Type B pancreatic cell (in vitro differentiated cells): ENCODE measurements around the gene RRP15. TPM values are rescaled to one million over a fixed set of nuclear protein-coding genes. Genes with fewer than 3 reads are reported as not detected.

ENCODE experiments used
- DNase-seq: peaks from one replicate; pipeline ENCODE4 v3.0.0; 2021; ENCODE audit warnings: mixed read lengths; ENCODE audit not compliant: unreplicated experiment; ENCODE audit errors: extremely low spot score
- H3K27ac Mint-ChIP-seq: 2 replicates; pipeline ENCODE4 v1.8.0; 2021; ENCODE audit warnings: mild to moderate bottlenecking, mixed read lengths
- H3K27me3 Mint-ChIP-seq: 2 replicates; pipeline ENCODE4 v1.8.0; 2021; ENCODE audit warnings: mixed read lengths
- H3K36me3 Mint-ChIP-seq: 2 replicates; pipeline ENCODE4 v1.8.0; 2021; ENCODE audit warnings: mixed read lengths
- H3K4me1 Mint-ChIP-seq: one replicate; pipeline ENCODE4 v1.8.0; 2021; ENCODE audit warnings: mixed read lengths; ENCODE audit not compliant: unreplicated experiment
- H3K4me3 Mint-ChIP-seq: 2 replicates; pipeline ENCODE4 v1.8.0; 2021; ENCODE audit warnings: mild to moderate bottlenecking, mixed read lengths
- H3K9me3 Mint-ChIP-seq: 2 replicates; pipeline ENCODE4 v1.8.0; 2021; ENCODE audit warnings: mixed read lengths
- total RNA-seq: library from RNA; stranded (reverse); gene quantifications from 2 replicates; pipeline ENCODE4 v1.2.1, GENCODE V29; 2021; ENCODE audit warnings: low replicate concordance
- TF ChIP-seq, protein P1 (sequence below): fragments of 200-600 bp; sonication (generic); conservative IDR thresholded peaks from 2 replicates; pipeline ENCODE4 v1.5.0; 2021; ENCODE audit warnings: antibody characterized with exemption, mild to moderate bottlenecking

The RRP15 gene
- total RNA-seq, 1 donor from 2014 or later, result 22.9 TPM

- Mint-ChIP-seq H3K4me1 (peaks cover 8% of the 10 kb centered on the region), H3K27me3 (peaks cover 24% of the 10 kb centered on the region), H3K27ac (no peak overlapping the region), H3K36me3 (no peaks in the 10 kb centered on the region), H3K9me3 (peaks cover 2% of the 10 kb centered on the region), H3K4me3 (no peak overlapping the region)
- DNase-seq, result no peak
- TF ChIP-seq, protein P1, sequence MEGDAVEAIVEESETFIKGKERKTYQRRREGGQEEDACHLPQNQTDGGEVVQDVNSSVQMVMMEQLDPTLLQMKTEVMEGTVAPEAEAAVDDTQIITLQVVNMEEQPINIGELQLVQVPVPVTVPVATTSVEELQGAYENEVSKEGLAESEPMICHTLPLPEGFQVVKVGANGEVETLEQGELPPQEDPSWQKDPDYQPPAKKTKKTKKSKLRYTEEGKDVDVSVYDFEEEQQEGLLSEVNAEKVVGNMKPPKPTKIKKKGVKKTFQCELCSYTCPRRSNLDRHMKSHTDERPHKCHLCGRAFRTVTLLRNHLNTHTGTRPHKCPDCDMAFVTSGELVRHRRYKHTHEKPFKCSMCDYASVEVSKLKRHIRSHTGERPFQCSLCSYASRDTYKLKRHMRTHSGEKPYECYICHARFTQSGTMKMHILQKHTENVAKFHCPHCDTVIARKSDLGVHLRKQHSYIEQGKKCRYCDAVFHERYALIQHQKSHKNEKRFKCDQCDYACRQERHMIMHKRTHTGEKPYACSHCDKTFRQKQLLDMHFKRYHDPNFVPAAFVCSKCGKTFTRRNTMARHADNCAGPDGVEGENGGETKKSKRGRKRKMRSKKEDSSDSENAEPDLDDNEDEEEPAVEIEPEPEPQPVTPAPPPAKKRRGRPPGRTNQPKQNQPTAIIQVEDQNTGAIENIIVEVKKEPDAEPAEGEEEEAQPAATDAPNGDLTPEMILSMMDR, result no peak
These were observed 30.7 kb upstream of the RRP15 start for GRCh38 chr1:218254296-218254946.

DNA sequence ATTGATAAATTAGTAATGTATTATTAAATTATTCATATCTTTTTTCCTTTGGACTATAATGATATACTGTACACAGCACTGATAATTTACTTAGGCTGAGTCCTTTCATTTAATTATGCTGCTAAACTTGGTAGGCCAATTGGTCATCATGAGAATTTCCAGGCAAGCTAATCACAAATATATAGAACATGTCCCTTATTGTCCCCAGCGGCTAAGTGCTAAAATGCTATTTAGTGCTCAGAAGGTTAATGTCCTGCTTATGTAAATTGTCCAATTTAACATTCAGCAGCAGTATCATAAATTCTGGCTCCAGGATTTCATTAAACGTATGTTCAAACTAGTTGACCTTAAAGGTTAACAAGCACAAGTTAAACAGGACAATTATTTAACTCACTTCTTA, 30.0 kb upstream of the RRP15 start:
- H3K36me3 Mint-ChIP-seq, result no peaks in the 10 kb centered on the region
- no peak overlapping the region for H3K27ac Mint-ChIP-seq
- peaks cover 5% of the 10 kb centered on the region for H3K4me1 Mint-ChIP-seq
- H3K4me3 Mint-ChIP-seq, result no peak overlapping the region
- H3K27me3 Mint-ChIP-seq, result peaks cover 26% of the 10 kb centered on the region
- DNase-seq, result no peak
- TF ChIP-seq, protein P1, result no peak
- peaks cover 7% of the 10 kb centered on the region for H3K9me3 Mint-ChIP-seq

DNA sequence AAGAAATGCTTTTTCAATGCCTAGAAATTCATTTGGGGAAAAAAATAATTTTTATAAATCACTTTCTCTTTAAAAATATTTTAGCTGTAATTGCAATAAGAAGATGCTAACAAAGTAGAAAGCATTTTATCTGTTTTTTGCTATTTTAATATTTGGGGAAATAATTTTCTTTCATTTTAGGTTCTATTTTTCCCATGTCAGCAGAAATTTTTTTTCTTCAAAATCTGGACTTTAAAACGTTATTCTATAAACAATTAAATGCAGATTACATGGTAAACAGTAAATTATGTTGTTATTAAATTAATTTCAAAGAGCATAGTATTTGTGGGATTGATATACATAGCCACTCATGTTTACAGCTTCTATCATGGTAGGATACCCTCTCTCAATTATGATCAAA, 27.7 kb upstream of the RRP15 start:
- no peak overlapping the region for H3K4me3 Mint-ChIP-seq
- peaks cover 7% of the 10 kb centered on the region for H3K9me3 Mint-ChIP-seq
- no peak for DNase-seq
- H3K36me3 Mint-ChIP-seq, result no peaks in the 10 kb centered on the region
- peaks cover 15% of the 10 kb centered on the region for H3K27me3 Mint-ChIP-seq
- no peak overlapping the region for H3K27ac Mint-ChIP-seq
- TF ChIP-seq, protein P1, result no peak
- H3K4me1 Mint-ChIP-seq, result peaks cover 5% of the 10 kb centered on the region

DNA sequence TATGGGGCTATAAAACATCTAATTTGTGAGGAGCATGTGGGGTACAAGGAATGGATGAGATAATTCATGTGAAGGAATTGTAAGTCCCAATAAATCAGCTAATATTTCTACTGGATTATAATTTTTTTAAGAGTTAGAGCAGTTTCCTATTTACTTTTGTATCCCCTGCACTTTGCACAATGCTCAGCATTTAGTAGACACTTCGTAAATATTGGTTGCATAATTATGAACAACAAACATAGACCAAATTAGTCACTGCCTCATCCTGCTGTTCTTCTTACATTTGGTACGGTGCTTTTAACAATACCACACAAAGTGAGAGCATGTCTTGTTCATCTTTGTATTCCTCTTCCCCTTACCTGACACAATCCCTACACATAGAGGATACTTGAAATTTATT, 27.1 kb upstream of the RRP15 start:
- H3K36me3 Mint-ChIP-seq, result no peaks in the 10 kb centered on the region
- no peak overlapping the region for H3K27ac Mint-ChIP-seq
- no peak overlapping the region for H3K4me3 Mint-ChIP-seq
- DNase-seq, result no peak
- peaks cover 15% of the 10 kb centered on the region for H3K27me3 Mint-ChIP-seq
- peaks cover 5% of the 10 kb centered on the region for H3K4me1 Mint-ChIP-seq
- TF ChIP-seq, protein P1, result no peak
- H3K9me3 Mint-ChIP-seq, result peaks cover 7% of the 10 kb centered on the region

DNA sequence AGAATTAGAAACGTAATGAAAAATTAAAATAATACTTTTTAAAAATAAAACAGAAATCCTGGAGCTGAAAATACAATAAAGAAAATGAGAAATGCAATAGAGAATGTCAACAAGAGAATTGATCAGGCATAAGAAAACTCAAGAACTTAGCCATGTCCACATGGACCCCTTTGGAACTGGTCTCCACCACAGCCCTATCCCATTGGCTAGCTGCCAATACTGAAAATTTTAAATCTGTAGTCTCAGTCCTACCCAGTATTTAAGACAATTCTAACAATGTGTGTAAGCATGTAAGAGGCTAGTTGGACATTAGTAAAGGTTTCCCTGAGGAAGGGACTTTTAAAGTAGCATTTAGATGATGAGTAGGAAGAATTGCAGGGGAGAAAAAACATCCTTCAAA, 25.8 kb upstream of the RRP15 start:
- peaks cover 7% of the 10 kb centered on the region for H3K9me3 Mint-ChIP-seq
- no peak overlapping the region for H3K27ac Mint-ChIP-seq
- TF ChIP-seq, protein P1, result no peak
- H3K4me1 Mint-ChIP-seq, result no peaks in the 10 kb centered on the region
- H3K27me3 Mint-ChIP-seq, result peaks cover 15% of the 10 kb centered on the region
- no peaks in the 10 kb centered on the region for H3K36me3 Mint-ChIP-seq
- DNase-seq, result no peak
- H3K4me3 Mint-ChIP-seq, result no peak overlapping the region

- no peak for DNase-seq
- TF ChIP-seq, protein P1, result peak; percentile 58
- Mint-ChIP-seq H3K36me3 (no peaks in the 10 kb centered on the region), H3K9me3 (peaks cover 7% of the 10 kb centered on the region), H3K4me3 (no peak overlapping the region), H3K4me1 (no peaks in the 10 kb centered on the region), H3K27ac (no peak overlapping the region), H3K27me3 (peaks cover 15% of the 10 kb centered on the region)
These were observed 25.3 kb upstream of the RRP15 start for GRCh38 chr1:218259800-218260199.
